A172 (cell line): ENCODE measurements around the gene PRLHR. TPM values are rescaled to one million over a fixed set of nuclear protein-coding genes. Genes with fewer than 3 reads are reported as not detected.
A peak's percentile ranks its signal among the peaks of the same experiment; 100 is the strongest.

ENCODE experiments used
- DNase-seq: peaks from one replicate; pipeline ENCODE4 v3.0.0-alpha.2; 2015; ENCODE audit warnings: low spot score
- total RNA-seq: library from RNA; depleted of rRNA; stranded (reverse); fragments of >200 nt; shearing (Covaris generic); gene quantifications from 2 replicates; pipeline ENCODE4 v1.2.3, GENCODE V29; 2014

Gene PRLHR
- total RNA-seq, 1 experiment from 2014 or later = not detected

- no peak for DNase-seq
Measured at GRCh38 chr10:118587881-118588651, 7.4 kb downstream of the PRLHR start.

DNA sequence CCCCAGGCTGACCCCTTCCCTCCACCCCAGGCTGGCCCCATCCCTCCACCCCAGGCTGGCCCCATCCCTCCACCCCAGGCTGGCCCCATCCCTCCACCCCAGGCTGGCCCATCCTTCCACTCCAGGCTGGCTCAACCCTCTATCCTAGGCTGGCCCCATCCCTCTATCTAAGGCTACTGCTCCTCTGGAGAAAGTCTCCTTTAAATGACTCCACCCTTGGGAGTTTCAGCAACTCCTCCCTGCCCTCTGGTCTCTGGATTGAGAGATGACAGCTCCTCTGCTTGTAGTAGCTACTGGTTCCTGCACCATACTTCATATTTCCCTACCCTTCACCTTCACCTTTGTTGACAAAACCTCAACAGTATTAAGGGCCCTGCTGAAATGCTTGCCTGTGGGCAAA is 8.5 kb downstream of the PRLHR start:
- DNase-seq = no peak

DNA sequence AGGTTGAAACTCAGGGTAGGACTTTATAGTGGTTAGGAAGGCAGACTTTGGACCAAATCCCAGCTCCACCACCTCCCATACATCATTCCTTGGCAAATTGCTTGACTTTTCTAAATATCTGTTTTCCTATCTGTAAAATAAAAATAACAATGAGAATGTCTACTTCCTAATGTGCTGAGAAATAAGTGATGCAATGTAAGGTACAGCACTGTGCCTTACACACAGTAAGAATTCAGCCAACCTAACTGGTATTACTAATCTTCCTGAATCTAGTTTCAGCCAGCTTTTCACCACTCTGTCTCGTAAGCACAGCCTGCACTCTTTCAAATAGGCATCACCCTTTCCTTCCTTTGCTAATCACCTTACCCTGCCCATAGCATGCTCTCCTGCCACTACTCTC is 9.7 kb downstream of the PRLHR start:
- DNase-seq = peak; percentile 18

DNA sequence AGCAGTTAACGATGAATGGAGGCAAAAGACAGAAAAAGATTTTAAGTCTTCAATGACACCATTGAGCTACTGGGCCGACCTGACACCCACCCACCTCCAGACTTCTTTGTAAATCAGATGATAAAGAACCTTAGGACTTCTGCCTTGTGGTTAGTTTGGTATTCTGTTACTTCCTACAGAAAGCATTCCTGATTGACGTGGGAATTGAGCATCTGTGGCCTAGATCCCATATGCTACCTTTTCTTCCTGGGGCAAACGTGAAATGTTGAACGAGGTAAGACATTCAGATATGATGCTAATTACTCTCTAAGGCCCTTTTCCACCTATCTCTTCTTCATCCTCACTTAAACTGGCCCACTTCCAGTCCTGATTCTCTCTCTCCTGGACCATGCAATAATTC is 10.2 kb downstream of the PRLHR start:
- DNase-seq = peak; percentile 4

GRCh38 chr10:118584181-118584954 is 11.1 kb downstream of the PRLHR start:
- peak; percentile 88 for DNase-seq

GRCh38 chr10:118583611-118584010 is 11.8 kb downstream of the PRLHR start:
- no peak for DNase-seq

GRCh38 chr10:118582511-118582910 is 12.9 kb downstream of the PRLHR start:
- DNase-seq = no peak

- DNase-seq = no peak
Measured at GRCh38 chr10:118581340-118581739, 14.1 kb downstream of the PRLHR start.

- no peak for DNase-seq
Measured at GRCh38 chr10:118580702-118581101, 14.7 kb downstream of the PRLHR start.

- no peak for DNase-seq
Measured at GRCh38 chr10:118573512-118573911, 21.9 kb downstream of the PRLHR start.

DNA sequence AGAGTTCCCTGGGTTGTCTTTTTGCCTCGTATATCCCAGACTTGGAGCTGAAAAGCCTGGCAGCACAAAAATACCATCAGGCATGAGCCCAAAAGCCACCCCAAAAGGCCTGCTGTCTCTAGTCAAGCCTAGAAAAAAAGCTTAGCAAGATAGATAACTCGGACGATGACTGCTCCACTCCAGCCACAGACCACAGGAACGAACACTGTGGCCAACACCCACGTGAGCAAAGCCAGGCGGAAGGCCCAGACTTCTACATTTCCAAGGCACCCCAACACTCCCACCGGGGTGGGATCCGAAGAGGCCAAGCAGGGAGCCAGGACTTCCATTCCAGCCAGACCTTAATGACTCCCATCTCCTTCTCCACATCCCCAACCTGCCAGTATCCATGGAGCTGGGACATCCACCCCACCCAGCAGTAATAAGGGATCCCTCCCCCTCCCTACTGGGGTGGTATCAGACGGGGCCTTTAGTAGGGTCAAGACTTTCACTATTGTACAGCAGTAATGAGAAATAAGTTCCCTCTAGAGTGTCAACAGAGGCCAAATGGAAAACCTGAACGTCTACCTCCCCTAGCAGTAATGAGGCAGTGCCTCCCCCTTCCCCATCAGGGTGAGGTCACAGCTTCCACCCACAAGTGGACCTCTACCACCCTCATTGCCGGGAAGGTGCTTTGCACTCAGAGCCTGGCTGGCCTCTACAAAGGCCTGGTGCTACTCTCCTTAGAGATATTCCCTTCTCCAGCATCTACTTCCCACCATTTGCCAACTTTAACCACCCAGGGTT is 23.0 kb downstream of the PRLHR start:
- DNase-seq = no peak

- no peak for DNase-seq
Measured at GRCh38 chr10:118571123-118571522, 24.3 kb downstream of the PRLHR start.

- no peak for DNase-seq
Measured at GRCh38 chr10:118570591-118570990, 24.9 kb downstream of the PRLHR start.

- no peak for DNase-seq
Measured at GRCh38 chr10:118569882-118570252, 25.6 kb downstream of the PRLHR start.

- peak; percentile 23 for DNase-seq
Measured at GRCh38 chr10:118569241-118569881, 26.1 kb downstream of the PRLHR start.

- peak; percentile 58 for DNase-seq
Measured at GRCh38 chr10:118568327-118568848, 27.1 kb downstream of the PRLHR start.

DNA sequence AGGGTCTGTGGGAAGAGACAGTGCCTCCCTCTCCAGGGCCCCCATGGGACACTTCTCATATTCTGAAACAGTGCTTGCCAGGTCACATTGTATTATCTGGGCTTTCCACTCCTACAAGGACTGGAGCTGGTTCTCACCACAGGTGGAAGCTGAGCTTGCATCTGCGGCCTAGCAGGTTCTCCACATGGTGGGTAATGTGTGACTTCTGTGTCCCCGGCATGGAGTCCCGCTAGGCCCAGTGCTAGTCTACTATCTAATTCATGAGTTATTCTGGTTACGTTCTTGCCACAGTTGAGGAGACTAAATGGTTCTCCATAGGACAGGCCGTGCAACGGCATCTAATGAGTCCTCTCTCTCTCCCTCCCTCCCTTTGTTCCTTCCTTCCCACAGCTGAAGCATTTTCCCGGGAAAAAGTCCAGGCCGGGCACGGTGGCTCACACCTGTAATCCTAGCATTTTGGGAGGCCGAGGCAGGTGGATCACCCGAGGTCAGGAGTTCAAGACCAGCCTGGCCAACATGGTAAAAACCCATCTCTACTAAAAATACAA is 27.7 kb downstream of the PRLHR start:
- no peak for DNase-seq

DNA sequence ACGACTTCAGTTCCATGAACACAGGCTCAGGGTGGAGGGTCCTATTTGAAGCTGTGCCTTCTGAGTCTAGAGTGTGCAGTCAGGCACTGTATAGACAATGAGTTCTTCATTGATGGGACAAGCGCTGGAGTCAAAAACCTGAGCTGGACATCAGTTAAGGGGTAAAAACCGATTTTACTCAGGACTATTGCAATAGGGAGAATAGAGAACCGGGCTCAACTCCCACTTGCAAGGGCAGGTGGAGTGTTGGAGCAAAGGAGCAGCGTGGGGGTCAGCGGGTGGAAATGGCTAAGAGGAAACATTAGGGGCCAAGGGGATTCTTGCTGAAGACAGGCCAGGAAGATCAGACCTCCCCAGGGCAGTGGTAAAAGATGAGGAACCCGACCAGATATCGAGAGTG is 28.5 kb downstream of the PRLHR start:
- no peak for DNase-seq

DNA sequence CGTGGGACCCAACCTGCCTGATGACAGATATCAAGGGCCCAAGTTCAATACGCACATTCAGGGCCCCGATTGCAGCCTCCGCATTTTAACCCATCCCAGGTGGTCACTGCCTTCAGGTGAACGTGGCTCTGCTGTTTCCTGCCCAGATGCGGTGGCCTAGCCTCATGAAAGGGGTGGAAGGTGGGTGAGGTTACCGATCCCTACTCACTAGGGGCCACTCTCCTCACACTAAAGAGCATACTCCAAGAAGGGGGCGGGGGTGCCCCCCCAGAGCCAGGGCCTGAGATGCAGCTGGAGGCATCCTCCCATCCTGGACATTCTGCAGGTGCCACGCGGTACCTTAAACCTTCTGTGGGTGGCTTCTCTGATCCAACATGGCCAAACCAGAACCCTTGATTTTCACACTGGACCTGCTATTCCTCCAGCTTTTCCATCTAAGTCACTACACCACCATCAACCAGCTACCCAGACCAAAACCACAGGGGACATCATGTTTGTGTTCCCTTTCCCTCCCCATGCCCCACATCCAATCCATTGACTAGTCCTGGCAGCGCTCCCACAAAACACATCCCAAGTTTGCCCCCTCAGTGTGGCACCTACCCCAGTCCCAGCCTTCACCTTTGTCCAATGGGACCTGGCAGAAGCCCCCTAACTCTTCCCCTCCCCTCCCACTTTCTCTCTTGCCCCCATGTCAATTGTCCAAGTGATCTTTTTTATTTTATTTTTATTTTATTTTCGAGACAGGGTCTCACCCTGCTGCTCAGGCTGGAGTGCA is 30.0 kb downstream of the PRLHR start:
- DNase-seq = no peak

DNA sequence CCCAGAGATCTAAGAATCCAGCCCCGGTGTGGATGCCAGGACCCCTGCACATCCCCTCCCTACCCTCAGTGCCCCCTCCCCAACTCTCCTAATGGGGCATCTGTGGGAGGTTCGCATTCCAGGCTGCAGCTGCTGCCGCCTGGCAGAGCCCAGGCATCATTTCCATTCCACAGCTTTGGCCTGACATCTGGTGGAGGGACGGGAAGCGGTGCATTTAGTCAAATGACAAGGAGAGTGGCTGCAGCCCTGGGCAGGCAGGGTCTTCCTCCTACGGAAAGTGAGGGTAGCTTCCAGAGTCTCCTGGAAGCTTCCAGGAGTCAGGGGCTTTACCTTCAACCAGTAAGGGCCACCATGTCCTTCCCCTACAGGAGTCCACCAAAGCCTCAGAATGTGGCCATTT is 30.8 kb downstream of the PRLHR start:
- DNase-seq = peak; percentile 4

GRCh38 chr10:118564114-118564513 is 31.3 kb downstream of the PRLHR start:
- DNase-seq = no peak
